Activated CD4-positive, alpha-beta memory T cell treated with anti-CD3 and anti-CD28 coated beads for 36 hours (primary cell): Measurements from ENCODE around the gene FAM222A. TPM values are rescaled to one million over a fixed set of nuclear protein-coding genes. Genes with fewer than 3 reads are reported as not detected.

ENCODE experiments used
- CTCF ChIA-PET: fragments of 350-600 bp; sonication (Branson Sonifier 250); formaldehyde crosslinking; loops from one replicate; lab custom pipeline; 2021; ENCODE audit warnings: antibody characterized with exemption, inconsistent platforms; lab: Charles Lee
- POLR2A ChIA-PET: fragments of 350-600 bp; sonication (Branson Sonifier 250); formaldehyde crosslinking; loops from one replicate; lab custom pipeline; 2021; ENCODE audit warnings: antibody characterized with exemption; lab: Charles Lee
- DNase-seq: peaks from one replicate; pipeline ENCODE4 v3.0.0-alpha.2; 2020
- H3K27ac Mint-ChIP-seq: one replicate; pipeline ENCODE4 v1.8.0; 2021; ENCODE audit warnings: mixed read lengths
- H3K27me3 Mint-ChIP-seq: one replicate; pipeline ENCODE4 v1.8.0; 2021; ENCODE audit warnings: mixed read lengths
- H3K36me3 Mint-ChIP-seq: one replicate; pipeline ENCODE4 v1.8.0; 2021; ENCODE audit warnings: mixed read lengths
- H3K4me1 Mint-ChIP-seq: one replicate; pipeline ENCODE4 v1.8.0; 2021; ENCODE audit warnings: low read depth, mixed read lengths
- H3K4me3 Mint-ChIP-seq: one replicate; pipeline ENCODE4 v1.8.0; 2021; ENCODE audit warnings: mild to moderate bottlenecking, mixed read lengths
- H3K9me3 Mint-ChIP-seq: one replicate; pipeline ENCODE4 v1.8.0; 2021; ENCODE audit warnings: mixed read lengths
- intact Hi-C: fragments of 100-400 bp; cut with micrococcal nuclease; formaldehyde crosslinking; loops from one replicate; pipeline ENCODE4 v1.15.1; 2023
- total RNA-seq, 2 experiments: library from RNA; stranded (reverse); gene quantifications; one replicate each; pipeline ENCODE4 v1.2.3, GENCODE V29; 2021

FAM222A gene
- total RNA-seq, 2 experiments from 2014 or later = 0.29 to 0.55 TPM

GRCh38 chr12:109803678-109804077, 90.1 kb downstream of the FAM222A start:
- intact Hi-C loops = loop anchor here (2.0 kb wide), 1 partner anchor 49 kb away; no protein-coding TSS in a partner anchor
- Mint-ChIP-seq H3K36me3 (no peaks in the 10 kb centered on the region), H3K4me3 (no peak overlapping the region), H3K9me3 (no peaks in the 10 kb centered on the region), H3K27me3 (no peaks in the 10 kb centered on the region), H3K4me1 (no peaks in the 10 kb centered on the region), H3K27ac (no peak overlapping the region)
- POLR2A ChIA-PET = no interaction called here
- CTCF ChIA-PET = interaction anchor here (0.8 to 5.4 kb wide), 5 partner anchors 33 to 125 kb away, joined by 3 to 92 read pairs (median 5); no protein-coding TSS in a partner anchor
- DNase-seq = no peak

GRCh38 chr12:109804820-109805761, 91.5 kb downstream of the FAM222A start:
- intact Hi-C loops = loop anchor here (1.0 to 2.0 kb wide), 3 partner anchors 40 to 75 kb away; partner anchors contain the start of gene GLTP
- no peak overlapping the region for H3K4me3 Mint-ChIP-seq
- H3K27ac Mint-ChIP-seq = no peak overlapping the region
- CTCF ChIA-PET = interaction anchor here (0.6 to 5.4 kb wide), 26 partner anchors 8 to 415 kb away, joined by 3 to 92 read pairs (median 3); partner anchors contain the start of gene TRPV4
- H3K27me3 Mint-ChIP-seq = no peaks in the 10 kb centered on the region
- POLR2A ChIA-PET = no interaction called here
- H3K36me3 Mint-ChIP-seq = no peaks in the 10 kb centered on the region
- DNase-seq = peak; percentile 77
- H3K9me3 Mint-ChIP-seq = no peaks in the 10 kb centered on the region
- no peaks in the 10 kb centered on the region for H3K4me1 Mint-ChIP-seq

- CTCF ChIA-PET = interaction anchor here (5.4 kb wide), 1 partner anchor 36 kb away, joined by 92 read pairs; no protein-coding TSS in a partner anchor
- intact Hi-C loops = no loop called here
Observed at GRCh38 chr12:109807954-109808643, 94.5 kb downstream of the FAM222A start.

GRCh38 chr12:109808876-109809646, 95.4 kb downstream of the FAM222A start:
- no peaks in the 10 kb centered on the region for H3K36me3 Mint-ChIP-seq
- no peak overlapping the region for H3K4me3 Mint-ChIP-seq
- DNase-seq = no peak
- H3K27ac Mint-ChIP-seq = no peak overlapping the region
- no peaks in the 10 kb centered on the region for H3K27me3 Mint-ChIP-seq
- no peaks in the 10 kb centered on the region for H3K9me3 Mint-ChIP-seq
- ChIA-PET POLR2A (no interaction called here), CTCF (interaction anchor here (5.4 kb wide), 1 partner anchor 35 kb away, joined by 92 read pairs; no protein-coding TSS in a partner anchor)
- H3K4me1 Mint-ChIP-seq = no peaks in the 10 kb centered on the region
- intact Hi-C loops = no loop called here

More at GRCh38 chr12:109807954-109808643, 94.5 kb downstream of the FAM222A start:
- Mint-ChIP-seq H3K9me3 (no peaks in the 10 kb centered on the region), H3K4me1 (no peaks in the 10 kb centered on the region), H3K4me3 (no peak overlapping the region), H3K36me3 (no peaks in the 10 kb centered on the region), H3K27ac (no peak overlapping the region), H3K27me3 (no peaks in the 10 kb centered on the region)
- POLR2A ChIA-PET = no interaction called here
- no peak for DNase-seq

- H3K27ac Mint-ChIP-seq = no peak overlapping the region
- no peaks in the 10 kb centered on the region for H3K36me3 Mint-ChIP-seq
- no peaks in the 10 kb centered on the region for H3K9me3 Mint-ChIP-seq
- no peaks in the 10 kb centered on the region for H3K27me3 Mint-ChIP-seq
- ChIA-PET POLR2A (no interaction called here), CTCF (interaction anchor here (1.4 kb wide), 1 partner anchor 34 kb away, joined by 6 read pairs; no protein-coding TSS in a partner anchor)
- DNase-seq = no peak
- intact Hi-C loops = no loop called here
- H3K4me1 Mint-ChIP-seq = no peaks in the 10 kb centered on the region
- H3K4me3 Mint-ChIP-seq = no peak overlapping the region
Observed at GRCh38 chr12:109810954-109811623, 97.5 kb downstream of the FAM222A start.

- ChIA-PET POLR2A (no interaction called here), CTCF (interaction anchor here (0.8 to 1.4 kb wide), 2 partner anchors 34 kb away, joined by 4 to 6 read pairs; no protein-coding TSS in a partner anchor)
- Mint-ChIP-seq H3K9me3 (no peaks in the 10 kb centered on the region), H3K4me3 (no peak overlapping the region), H3K27me3 (no peaks in the 10 kb centered on the region), H3K4me1 (no peaks in the 10 kb centered on the region), H3K36me3 (no peaks in the 10 kb centered on the region), H3K27ac (no peak overlapping the region)
- intact Hi-C loops = no loop called here
- DNase-seq = no peak
Observed at GRCh38 chr12:109811624-109811995, 98.0 kb downstream of the FAM222A start.

GRCh38 chr12:109813810-109814416, 100.3 kb downstream of the FAM222A start:
- POLR2A ChIA-PET = no interaction called here
- intact Hi-C loops = no loop called here
- no peaks in the 10 kb centered on the region for H3K36me3 Mint-ChIP-seq
- CTCF ChIA-PET = no interaction called here
- peaks cover 2% of the 10 kb centered on the region for H3K27me3 Mint-ChIP-seq
- H3K4me1 Mint-ChIP-seq = no peaks in the 10 kb centered on the region
- H3K9me3 Mint-ChIP-seq = no peaks in the 10 kb centered on the region
- no peak overlapping the region for H3K4me3 Mint-ChIP-seq
- no peak for DNase-seq
- no peak overlapping the region for H3K27ac Mint-ChIP-seq

GRCh38 chr12:109814600-109815150, 101.0 kb downstream of the FAM222A start:
- H3K27ac Mint-ChIP-seq = no peak overlapping the region
- H3K4me1 Mint-ChIP-seq = no peaks in the 10 kb centered on the region
- H3K4me3 Mint-ChIP-seq = no peak overlapping the region
- POLR2A ChIA-PET = no interaction called here
- no peak for DNase-seq
- H3K36me3 Mint-ChIP-seq = no peaks in the 10 kb centered on the region
- intact Hi-C loops = no loop called here
- CTCF ChIA-PET = no interaction called here
- H3K27me3 Mint-ChIP-seq = peaks cover 2% of the 10 kb centered on the region
- H3K9me3 Mint-ChIP-seq = no peaks in the 10 kb centered on the region

- CTCF ChIA-PET = interaction anchor here (1.4 kb wide), 1 partner anchor 30 kb away, joined by 3 read pairs; no protein-coding TSS in a partner anchor
- POLR2A ChIA-PET = no interaction called here
- no peaks in the 10 kb centered on the region for H3K4me1 Mint-ChIP-seq
Observed at GRCh38 chr12:109815225-109815624, 101.6 kb downstream of the FAM222A start.

GRCh38 chr12:109815757-109816617, 102.4 kb downstream of the FAM222A start:
- Mint-ChIP-seq H3K27me3 (peaks cover 2% of the 10 kb centered on the region), H3K9me3 (no peaks in the 10 kb centered on the region), H3K4me3 (no peak overlapping the region), H3K36me3 (no peaks in the 10 kb centered on the region), H3K27ac (no peak overlapping the region), H3K4me1 (no peaks in the 10 kb centered on the region)
- intact Hi-C loops = no loop called here
- DNase-seq = no peak
- ChIA-PET POLR2A (no interaction called here), CTCF (interaction anchor here (1.4 kb wide), 1 partner anchor 29 kb away, joined by 3 read pairs; no protein-coding TSS in a partner anchor)

More at GRCh38 chr12:109815225-109815624, 101.6 kb downstream of the FAM222A start:
- intact Hi-C loops = no loop called here
- Mint-ChIP-seq H3K27me3 (peaks cover 2% of the 10 kb centered on the region), H3K36me3 (no peaks in the 10 kb centered on the region), H3K27ac (no peak overlapping the region), H3K9me3 (no peaks in the 10 kb centered on the region), H3K4me3 (no peak overlapping the region)
- DNase-seq = no peak
